Thyroid gland (tissue), 4 donors: ENCODE results near the gene CMC1. TPM values are rescaled to one million over a fixed set of nuclear protein-coding genes. Genes with fewer than 3 reads are reported as not detected.
A peak's percentile ranks its signal among the peaks of the same experiment; 100 is the strongest.

ENCODE experiments used
- DNase-seq, 2 donors: peaks; one replicate each; pipeline ENCODE4 v3.0.0-alpha.2; 2019
- H3K27ac ChIP-seq, 3 donors: fragments of 200-600 bp; sonication (generic); 1 replicate in 2 of 3; 2 replicates in 1 of 3; pipeline ENCODE4 v1.5.1; 2016 to 2019; ENCODE audit warnings: mild to moderate bottlenecking in 1 of 3, moderate library complexity in 1 of 3
- H3K27me3 ChIP-seq: fragments of 200-600 bp; sonication (generic); one replicate; pipeline ENCODE4 v1.5.1; 2019
- H3K36me3 ChIP-seq, 2 donors: fragments of 200-600 bp; sonication (generic); one replicate each; pipeline ENCODE4 v1.5.1; 2016 to 2019
- H3K4me1 ChIP-seq, 2 donors: fragments of 200-600 bp; sonication (generic); one replicate each; pipeline ENCODE4 v1.5.1; 2017 to 2019
- H3K4me3 ChIP-seq, 3 donors: fragments of 200-600 bp; sonication (generic); replicated peaks in 1 of 3; 1 replicate in 2 of 3; 2 replicates in 1 of 3; pipeline ENCODE4 v1.5.1; 2016; ENCODE audit warnings: mild to moderate bottlenecking in 1 of 3
- H3K9me3 ChIP-seq: fragments of 200-600 bp; sonication (generic); one replicate; pipeline ENCODE4 v1.5.1; 2017
- CTCF ChIP-seq, 6 experiments: fragments of 200-600 bp in 3 of 6; fragments of 450-650 bp in 3 of 6; sonication (generic) in 3 of 6; IDR thresholded peaks; one replicate each; pipeline ENCODE4 v1.5.1; 2016 to 2019; ENCODE audit warnings: antibody characterized with exemption in 6 of 6, mild to moderate bottlenecking in 2 of 6, inconsistent platforms in 1 of 6, moderate library complexity in 1 of 6
- POLR2A ChIP-seq, 2 donors: fragments of 450-650 bp; IDR thresholded peaks; one replicate each; pipeline ENCODE4 v1.6.1; 2017; ENCODE audit warnings: antibody characterized with exemption in 2 of 2, mild to moderate bottlenecking in 2 of 2, moderate library complexity in 1 of 2
- WGBS, 2 donors: methylation state at CpG; one replicate each; pipeline ENCODE4 v1.1.5; 2017; 5-methylcytosine and 5-hydroxymethylcytosine counted together
- intact Hi-C: fragments of 100-400 bp; cut with DNase I; formaldehyde crosslinking; loops from one replicate; pipeline ENCODE4 v1.15.1; 2023
- total RNA-seq, 4 donors: library from RNA; depleted of rRNA; stranded (reverse); fragments of >200 nt; gene quantifications; one replicate each; pipeline ENCODE4 v1.2.3, GENCODE V29; 2016

Gene CMC1
- total RNA-seq, 4 donors from 2014 or later: 3.0 to 22.7 (median 8.3) TPM

- no peak for DNase-seq
- Histone ChIP-seq H3K27me3 (no peaks in the 10 kb centered on the region), H3K27ac (no peak overlapping the region), H3K4me1 (no peaks in the 10 kb centered on the region), H3K36me3 (peaks cover 0 to 3% of the 10 kb centered on the region in 2 donors), H3K4me3 (no peak overlapping the region), H3K9me3 (no peaks in the 10 kb centered on the region)
- WGBS, 2 donors: 86 to 88% methylated on average over 2 of the region's 2 CpGs
- intact Hi-C loops: no loop called here
- TF ChIP-seq CTCF (IDR thresholded peaks at IDR 0.05): no peak
- no peak for TF ChIP-seq POLR2A (IDR thresholded peaks at IDR 0.05)
Observed at GRCh38 chr3:28326458-28326926, 85.1 kb downstream of the CMC1 start.

GRCh38 chr3:28328188-28329151, 87.1 kb downstream of the CMC1 start:
- TF ChIP-seq POLR2A (IDR thresholded peaks at IDR 0.05): no peak
- peak; percentile 8 to 71 (median 52) for TF ChIP-seq CTCF (IDR thresholded peaks at IDR 0.05)
- WGBS, 2 donors: 88 to 90% methylated on average over 4 of the region's 4 CpGs
- Histone ChIP-seq H3K4me3 (no peak overlapping the region), H3K27me3 (no peaks in the 10 kb centered on the region), H3K9me3 (no peaks in the 10 kb centered on the region), H3K27ac (no peak overlapping the region), H3K36me3 (peaks cover 0 to 3% of the 10 kb centered on the region in 2 donors), H3K4me1 (no peaks in the 10 kb centered on the region)
- no peak for DNase-seq
- intact Hi-C loops: no loop called here

- Histone ChIP-seq H3K4me3 (no peak overlapping the region), H3K9me3 (no peaks in the 10 kb centered on the region), H3K36me3 (peaks cover 0 to 4% of the 10 kb centered on the region in 2 donors), H3K27me3 (no peaks in the 10 kb centered on the region), H3K4me1 (peaks cover 0 to 9% of the 10 kb centered on the region in 2 donors), H3K27ac (no peak overlapping the region)
- no peak for TF ChIP-seq POLR2A (IDR thresholded peaks at IDR 0.05)
- TF ChIP-seq CTCF (IDR thresholded peaks at IDR 0.05): peak in 2 of 6 experiments; percentile 15 to 26
- no peak for DNase-seq
- intact Hi-C loops: no loop called here
Observed at GRCh38 chr3:28334552-28334951, 93.1 kb downstream of the CMC1 start.

GRCh38 chr3:28335246-28335645, 93.8 kb downstream of the CMC1 start:
- H3K9me3 ChIP-seq: no peaks in the 10 kb centered on the region
- intact Hi-C loops: no loop called here
- H3K4me3 ChIP-seq: no peak overlapping the region
- no peak overlapping the region for H3K27ac ChIP-seq
- TF ChIP-seq CTCF (IDR thresholded peaks at IDR 0.05): no peak
- TF ChIP-seq POLR2A (IDR thresholded peaks at IDR 0.05): no peak
- WGBS, 2 donors: 63 to 78% methylated on average over 2 of the region's 2 CpGs
- DNase-seq: no peak
- H3K36me3 ChIP-seq: peaks cover 0 to 4% of the 10 kb centered on the region in 2 donors
- H3K27me3 ChIP-seq: no peaks in the 10 kb centered on the region
- H3K4me1 ChIP-seq: peaks cover 0 to 9% of the 10 kb centered on the region in 2 donors

GRCh38 chr3:28337230-28337629, 95.8 kb downstream of the CMC1 start:
- no peak for TF ChIP-seq POLR2A (IDR thresholded peaks at IDR 0.05)
- Histone ChIP-seq H3K27me3 (no peaks in the 10 kb centered on the region), H3K36me3 (peaks cover 0 to 4% of the 10 kb centered on the region in 2 donors), H3K9me3 (no peaks in the 10 kb centered on the region), H3K4me1 (peaks cover 4 to 9% of the 10 kb centered on the region in 2 donors), H3K4me3 (no peak overlapping the region), H3K27ac (no peak overlapping the region)
- no peak for DNase-seq
- intact Hi-C loops: no loop called here
